SW480 (cell line): ENCODE measurements around the gene LFNG.
A peak's percentile ranks its signal among the peaks of the same experiment; 100 is the strongest.

ENCODE experiments used
- DNase-seq: peaks from one replicate; pipeline ENCODE4 v3.0.0-alpha.2; 2016; ENCODE audit warnings: low spot score

Gene LFNG

DNA sequence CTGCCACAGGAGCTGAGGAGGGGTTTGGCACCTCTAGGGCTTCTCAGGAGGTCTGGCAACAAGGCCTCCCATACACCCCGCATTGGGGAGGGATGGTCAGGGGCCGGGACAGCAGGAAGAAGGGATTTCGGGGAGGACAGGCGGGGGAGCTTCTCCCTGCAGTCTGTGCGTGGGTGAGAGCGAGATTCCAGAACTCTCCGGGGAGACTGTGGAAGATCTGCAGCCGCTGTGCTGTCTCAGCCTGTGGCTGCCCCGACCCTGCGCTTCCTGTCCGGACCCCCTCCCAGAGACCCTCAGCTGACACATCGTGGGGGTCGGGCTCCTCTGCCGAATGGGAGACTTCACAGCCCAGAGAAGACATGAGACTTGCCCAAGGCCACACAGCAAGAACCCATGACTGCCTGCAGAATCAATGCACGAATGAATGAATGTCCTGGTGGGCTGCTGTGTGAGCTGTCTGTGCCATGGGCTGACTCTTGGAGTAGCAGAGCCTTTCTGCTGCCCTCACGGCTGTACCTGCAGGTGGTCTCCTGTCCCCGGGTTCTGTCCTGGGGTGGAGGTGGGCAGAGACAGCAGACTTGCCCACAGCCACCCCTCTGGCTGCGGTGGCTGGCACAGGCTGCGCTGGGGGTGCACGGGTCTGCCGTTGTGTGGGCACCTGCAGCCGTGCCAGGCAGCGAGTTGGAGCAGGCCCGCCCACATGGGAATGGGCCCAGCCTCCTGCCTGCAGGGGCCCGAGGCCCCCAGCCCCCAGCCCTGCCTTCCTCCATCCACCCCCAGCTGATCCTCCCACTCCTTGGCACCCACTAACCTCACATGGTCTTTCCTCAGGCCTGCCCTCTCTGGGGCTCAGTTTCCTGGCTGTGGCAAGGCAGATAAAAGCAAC, 16.3 kb upstream of the LFNG start:
- DNase-seq: no peak

- DNase-seq: peak; percentile 80
These were observed 15.3 kb upstream of the LFNG start for GRCh38 chr7:2504128-2504888.

DNA sequence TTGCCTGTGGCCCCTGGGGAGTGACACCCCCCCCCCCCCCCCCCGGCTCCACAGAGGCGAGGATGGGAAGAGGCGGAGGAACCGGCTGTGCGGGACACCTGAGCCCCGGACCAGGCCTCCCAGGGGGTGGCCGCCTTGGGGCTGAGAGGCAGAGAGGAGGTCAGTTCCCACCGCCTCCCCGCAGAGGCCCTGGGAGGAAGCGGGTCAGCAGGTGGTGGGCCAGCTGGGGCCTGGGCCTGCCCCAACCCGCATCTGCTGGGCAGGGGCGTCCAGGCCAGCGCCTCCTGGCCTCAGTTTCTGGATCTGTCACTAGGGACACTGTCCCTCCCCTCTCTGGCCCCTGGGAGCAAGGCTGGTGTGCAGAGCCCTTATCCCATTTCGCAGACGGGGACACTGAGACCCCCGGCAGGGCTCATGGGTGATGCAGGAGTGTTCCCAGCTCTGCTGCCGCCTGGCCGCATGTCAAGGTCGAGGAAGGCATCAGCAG, 14.6 kb upstream of the LFNG start:
- no peak for DNase-seq

GRCh38 chr7:2505401-2505800, 14.2 kb upstream of the LFNG start:
- DNase-seq: no peak

- no peak for DNase-seq
These were observed 12.2 kb upstream of the LFNG start for GRCh38 chr7:2507208-2507916.

- DNase-seq: no peak
These were observed 11.7 kb upstream of the LFNG start for GRCh38 chr7:2507917-2508306.

GRCh38 chr7:2508327-2509215, 11.0 kb upstream of the LFNG start:
- DNase-seq: peak; percentile 92

GRCh38 chr7:2509298-2509906, 10.2 kb upstream of the LFNG start:
- no peak for DNase-seq

- no peak for DNase-seq
These were observed 9.3 kb upstream of the LFNG start for GRCh38 chr7:2510130-2510776.

- DNase-seq: no peak
These were observed 8.4 kb upstream of the LFNG start for GRCh38 chr7:2510909-2511768.

GRCh38 chr7:2511769-2512168, 7.8 kb upstream of the LFNG start:
- no peak for DNase-seq

- DNase-seq: no peak
These were observed 7.4 kb upstream of the LFNG start for GRCh38 chr7:2512179-2512661.

- no peak for DNase-seq
These were observed 6.9 kb upstream of the LFNG start for GRCh38 chr7:2512713-2513112.

- no peak for DNase-seq
These were observed 5.9 kb upstream of the LFNG start for GRCh38 chr7:2513702-2514101.

DNA sequence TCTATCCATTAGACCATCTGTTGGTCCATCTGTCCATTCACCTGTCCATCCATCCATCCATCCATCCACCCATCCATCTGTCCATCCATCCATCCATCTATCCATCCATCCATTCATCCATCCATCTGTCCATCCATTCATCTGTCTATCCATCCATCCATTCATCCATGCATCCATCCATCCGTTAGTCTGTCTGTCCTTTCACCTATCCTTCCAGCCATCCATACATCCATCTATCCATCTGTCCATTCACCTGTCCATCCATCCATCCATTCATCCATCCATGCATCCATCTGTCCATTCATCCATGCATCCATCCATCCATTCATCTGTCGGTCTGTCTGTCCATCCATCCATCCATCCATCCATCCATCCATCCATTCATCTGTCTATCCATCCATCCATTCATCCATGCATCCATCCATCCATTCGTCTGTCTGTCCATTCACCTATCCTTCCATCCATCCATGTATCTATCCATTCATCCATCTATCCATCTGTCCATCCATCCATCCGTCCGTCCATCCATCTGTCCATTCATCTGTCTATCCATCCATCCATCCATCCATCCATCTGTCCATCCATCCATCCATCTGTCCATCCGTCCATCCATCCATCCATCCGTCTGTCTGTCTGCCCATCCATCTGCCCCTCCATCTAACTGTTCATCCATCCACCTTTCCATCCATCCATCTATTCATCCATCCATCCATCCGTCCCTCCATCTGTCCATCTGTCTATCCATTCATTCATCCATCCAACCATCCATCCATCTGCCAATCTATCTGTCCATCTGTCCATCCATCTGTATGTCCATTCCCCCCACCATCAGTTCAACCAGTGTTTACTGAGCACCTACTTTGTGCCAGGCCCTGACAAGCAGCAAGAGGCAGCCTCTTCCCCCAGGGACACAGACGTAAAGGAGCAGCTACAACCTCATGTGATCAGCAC, 4.8 kb upstream of the LFNG start:
- DNase-seq: no peak

DNA sequence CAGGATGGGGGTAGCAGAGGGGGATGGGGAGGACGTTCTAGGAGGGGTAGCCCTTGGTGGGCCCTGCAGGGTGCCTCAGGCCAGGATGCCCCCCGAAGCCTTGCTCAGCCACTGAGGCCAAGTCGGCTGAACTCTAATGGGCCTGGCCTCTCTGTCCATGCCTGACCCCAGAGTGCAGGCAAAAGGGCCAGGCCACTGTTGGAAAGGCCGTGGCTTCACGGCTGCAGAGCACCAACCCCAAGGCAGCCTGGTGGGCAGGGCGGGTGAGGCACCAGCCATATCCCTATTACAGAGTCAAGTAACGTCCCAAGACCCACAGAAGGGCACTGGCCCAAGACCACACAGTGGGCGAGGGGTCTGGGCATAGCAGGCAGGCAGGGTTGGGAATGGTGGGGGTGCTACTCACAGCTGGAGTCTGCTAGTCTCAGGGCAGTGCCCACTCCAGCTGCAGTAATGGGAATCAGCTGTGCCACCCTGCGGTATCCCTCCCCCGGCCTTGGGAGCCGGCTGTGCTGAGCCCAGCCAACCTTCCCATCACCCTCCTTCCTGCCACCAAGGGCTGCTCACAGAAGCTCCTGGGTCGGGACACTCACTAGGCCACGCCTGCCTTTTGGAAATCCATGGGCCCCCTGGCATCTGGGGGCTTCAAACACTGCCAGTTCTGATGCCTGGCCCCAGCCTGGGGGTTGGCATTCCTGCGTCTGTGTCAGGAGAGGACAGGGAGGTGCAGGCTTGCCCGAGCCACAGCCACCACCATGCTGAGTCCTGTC, 4.0 kb upstream of the LFNG start:
- no peak for DNase-seq

DNA sequence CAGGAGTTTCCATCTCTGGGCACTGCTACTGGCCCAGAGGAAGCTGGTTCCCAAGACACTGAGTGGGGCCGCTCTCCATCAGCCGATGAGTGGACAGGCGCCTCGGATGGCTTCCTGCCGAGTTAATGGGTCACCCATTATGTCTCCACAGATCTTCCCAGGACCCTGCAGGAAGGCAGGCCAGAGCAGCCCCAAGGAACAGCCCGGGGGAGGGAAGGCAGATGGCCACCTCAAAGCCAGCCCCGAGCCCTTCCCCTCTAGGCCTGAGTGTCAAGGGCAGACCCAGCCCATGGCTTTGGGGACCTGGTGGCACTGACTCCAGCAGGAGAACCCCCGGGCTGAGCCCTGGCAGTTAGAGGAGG, 3.4 kb upstream of the LFNG start:
- DNase-seq: no peak

DNA sequence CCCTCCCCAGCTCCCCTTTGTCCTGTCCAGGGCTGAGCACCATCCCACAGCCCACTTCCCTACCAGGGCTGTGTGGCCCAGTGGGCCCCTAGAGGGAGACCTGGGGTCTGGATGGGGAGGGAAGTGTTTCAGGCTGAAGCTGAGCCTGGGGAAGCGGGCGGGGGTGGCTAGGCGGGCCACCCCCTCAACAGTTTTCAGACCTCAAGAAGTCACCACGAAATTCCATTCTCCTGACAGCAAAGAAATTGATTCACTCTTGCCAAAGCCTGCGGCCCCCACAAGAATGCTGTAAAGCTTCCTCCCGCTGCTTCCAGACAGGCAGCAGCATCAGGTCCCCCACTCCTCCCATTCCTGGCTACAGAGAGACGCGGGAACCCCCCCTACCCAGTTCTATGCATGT, 2.5 kb upstream of the LFNG start:
- DNase-seq: peak; percentile 76
